ENCODE data around the gene LINC01488. TPM values are rescaled to one million over a fixed set of nuclear protein-coding genes. Genes with fewer than 3 reads are reported as not detected.
A peak's percentile ranks its signal among the peaks of the same experiment; 100 is the strongest.

The LINC01488 gene
- polyA plus RNA-seq, 1 experiment, result not detected

DNA sequence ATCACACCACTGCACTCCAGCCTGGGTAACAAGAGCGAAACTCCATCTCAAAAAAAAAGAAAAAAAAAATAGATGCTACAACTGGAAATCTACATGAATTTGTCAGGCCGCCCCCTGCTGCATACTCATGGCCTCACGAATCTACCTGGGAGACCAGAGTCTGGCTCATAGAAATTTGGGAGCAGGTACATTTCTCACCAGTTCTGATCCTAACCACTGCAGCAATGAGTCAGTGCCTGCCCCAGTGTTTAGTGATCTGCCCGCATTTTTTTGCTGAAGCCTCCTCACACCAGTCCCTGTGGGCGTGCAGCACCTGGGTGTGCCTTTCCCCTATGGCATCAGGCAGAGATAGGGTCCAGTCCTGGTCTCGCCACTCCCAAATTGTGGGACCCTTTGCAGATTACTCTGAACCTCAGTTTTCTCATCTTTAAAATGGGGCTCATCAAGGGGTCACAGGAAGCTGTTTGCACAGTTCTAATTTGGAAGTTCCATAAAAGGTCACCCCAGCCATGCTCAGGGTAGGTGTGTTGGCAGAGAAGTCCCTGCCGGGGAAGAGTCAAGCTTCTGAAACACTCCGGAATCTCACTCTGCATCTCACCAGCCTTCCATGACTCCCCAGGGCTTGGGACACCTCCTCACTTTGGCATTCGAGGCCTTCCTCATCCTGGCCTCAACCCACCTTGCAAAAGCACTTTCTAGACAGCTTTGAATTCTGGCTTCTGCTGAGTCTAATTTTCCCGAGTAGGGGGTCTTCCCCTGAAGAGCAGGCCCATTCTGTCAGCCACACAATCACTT is 39.3 kb upstream of the LINC01488 start:
- TF ChIP-seq, protein P1, sequence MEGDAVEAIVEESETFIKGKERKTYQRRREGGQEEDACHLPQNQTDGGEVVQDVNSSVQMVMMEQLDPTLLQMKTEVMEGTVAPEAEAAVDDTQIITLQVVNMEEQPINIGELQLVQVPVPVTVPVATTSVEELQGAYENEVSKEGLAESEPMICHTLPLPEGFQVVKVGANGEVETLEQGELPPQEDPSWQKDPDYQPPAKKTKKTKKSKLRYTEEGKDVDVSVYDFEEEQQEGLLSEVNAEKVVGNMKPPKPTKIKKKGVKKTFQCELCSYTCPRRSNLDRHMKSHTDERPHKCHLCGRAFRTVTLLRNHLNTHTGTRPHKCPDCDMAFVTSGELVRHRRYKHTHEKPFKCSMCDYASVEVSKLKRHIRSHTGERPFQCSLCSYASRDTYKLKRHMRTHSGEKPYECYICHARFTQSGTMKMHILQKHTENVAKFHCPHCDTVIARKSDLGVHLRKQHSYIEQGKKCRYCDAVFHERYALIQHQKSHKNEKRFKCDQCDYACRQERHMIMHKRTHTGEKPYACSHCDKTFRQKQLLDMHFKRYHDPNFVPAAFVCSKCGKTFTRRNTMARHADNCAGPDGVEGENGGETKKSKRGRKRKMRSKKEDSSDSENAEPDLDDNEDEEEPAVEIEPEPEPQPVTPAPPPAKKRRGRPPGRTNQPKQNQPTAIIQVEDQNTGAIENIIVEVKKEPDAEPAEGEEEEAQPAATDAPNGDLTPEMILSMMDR (IDR thresholded peaks at IDR 0.05; ENCODE audit: low read depth, low read length), result no peak
- no peak for DNase-seq (ENCODE audit: low read depth, low spot score)
- H3K9me3 ChIP-seq (ENCODE audit: control insufficient read depth, insufficient read depth, low read length), result no peaks in the 10 kb centered on the region; the same call in 1 of the 2 replicates
- H3K27ac ChIP-seq (ENCODE audit: low read depth, low read length), result peak overlapping the region; percentile 94
- H3K27me3 ChIP-seq (ENCODE audit: control insufficient read depth, insufficient read depth, low read length), result no peaks in the 10 kb centered on the region
- CTCF ChIA-PET, result no interaction called here
- no peak overlapping the region for H3K4me3 ChIP-seq (ENCODE audit: low read depth, low read length)
- POLR2A ChIA-PET, result interaction anchor here (1.3 to 3.1 kb wide), 3 partner anchors 55 to 202 kb away, joined by 3 to 15 read pairs (median 5); no protein-coding TSS in a partner anchor

DNA sequence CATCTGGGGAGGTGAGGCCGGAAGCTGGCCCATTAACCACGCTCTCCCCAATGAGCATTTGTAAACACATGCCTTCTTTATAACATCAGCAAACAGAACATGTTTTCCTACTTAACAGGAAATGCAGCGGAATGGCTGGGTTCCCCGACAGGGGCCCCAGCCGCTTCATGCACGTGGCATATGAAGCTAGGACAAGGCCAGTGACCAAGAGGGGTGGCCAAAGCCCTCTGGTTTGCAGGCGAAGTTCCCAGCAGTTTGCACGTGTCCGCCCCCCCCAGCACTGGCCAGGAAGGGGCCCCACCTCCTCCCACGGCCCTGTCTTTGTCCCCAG is 38.7 kb upstream of the LINC01488 start:
- no peak overlapping the region for H3K4me3 ChIP-seq (ENCODE audit: low read depth, low read length)
- DNase-seq (ENCODE audit: low read depth, low spot score), result no peak

GRCh38 chr11:69443138-69443967 is 38.1 kb upstream of the LINC01488 start:
- Histone ChIP-seq H3K27ac (ENCODE audit: low read depth, low read length) (peak overlapping the region; percentile 94), H3K27me3 (ENCODE audit: control insufficient read depth, insufficient read depth, low read length) (no peaks in the 10 kb centered on the region), H3K9me3 (ENCODE audit: control insufficient read depth, insufficient read depth, low read length) (no peaks in the 10 kb centered on the region; the same call in 1 of the 2 replicates), H3K4me3 (ENCODE audit: low read depth, low read length) (peak overlapping the region; percentile 56)
- peak; percentile 79 for DNase-seq (ENCODE audit: low read depth, low spot score)
- ChIA-PET POLR2A (interaction anchor here (0.5 to 3.1 kb wide), 6 partner anchors 23 to 399 kb away, joined by 3 to 15 read pairs (median 3); no protein-coding TSS in a partner anchor), CTCF (interaction anchor here (1.5 kb wide), 1 partner anchor 312 kb away, joined by 4 read pairs; no protein-coding TSS in a partner anchor)
- TF ChIP-seq, protein P1 (IDR thresholded peaks at IDR 0.05; ENCODE audit: low read depth, low read length), result no peak

More for the DNA sequence above, 38.7 kb upstream of the LINC01488 start:
- H3K27ac ChIP-seq (ENCODE audit: low read depth, low read length), result peak overlapping the region; percentile 94
- ChIA-PET CTCF (no interaction called here), POLR2A (interaction anchor here (1.3 to 3.1 kb wide), 3 partner anchors 54 to 202 kb away, joined by 3 to 15 read pairs (median 5); no protein-coding TSS in a partner anchor)
- no peaks in the 10 kb centered on the region; the same call in 1 of the 2 replicates for H3K9me3 ChIP-seq (ENCODE audit: control insufficient read depth, insufficient read depth, low read length)
- TF ChIP-seq, protein P1 (IDR thresholded peaks at IDR 0.05; ENCODE audit: low read depth, low read length), result no peak
- no peaks in the 10 kb centered on the region for H3K27me3 ChIP-seq (ENCODE audit: control insufficient read depth, insufficient read depth, low read length)

GRCh38 chr11:69443968-69444364 is 37.5 kb upstream of the LINC01488 start:
- POLR2A ChIA-PET, result interaction anchor here (0.5 to 3.1 kb wide), 6 partner anchors 11 to 400 kb away, joined by 3 to 15 read pairs (median 3); no protein-coding TSS in a partner anchor
- peak overlapping the region; percentile 56 for H3K4me3 ChIP-seq (ENCODE audit: low read depth, low read length)

More at GRCh38 chr11:69443968-69444364, 37.5 kb upstream of the LINC01488 start:
- DNase-seq (ENCODE audit: low read depth, low spot score), result no peak
- TF ChIP-seq, protein P1 (IDR thresholded peaks at IDR 0.05; ENCODE audit: low read depth, low read length), result no peak
- Histone ChIP-seq H3K27ac (ENCODE audit: low read depth, low read length) (peak overlapping the region; percentile 89), H3K9me3 (ENCODE audit: control insufficient read depth, insufficient read depth, low read length) (no peaks in the 10 kb centered on the region; the same call in 1 of the 2 replicates), H3K27me3 (ENCODE audit: control insufficient read depth, insufficient read depth, low read length) (no peaks in the 10 kb centered on the region)
- CTCF ChIA-PET, result interaction anchor here (1.5 kb wide), 1 partner anchor 312 kb away, joined by 4 read pairs; no protein-coding TSS in a partner anchor

All from AG04450 (cell line).